K562 (cell line): ENCODE results near the gene SARS1. TPM values are rescaled to one million over a fixed set of nuclear protein-coding genes. Genes with fewer than 3 reads are reported as not detected.

ENCODE experiments used
- ATF1 ChIP-seq, 2 experiments: fragments of 450-650 bp in 1 of 2; IDR thresholded peaks; 2 replicates each; pipeline ENCODE4 v1.6.1; 2016; ENCODE audit warnings: missing compliant biosample characterization in 1 of 2, missing genetic modification characterization in 1 of 2
- CC2D1A ChIP-seq: fragments of 450-650 bp; IDR thresholded peaks from 2 replicates; pipeline ENCODE4 v1.6.1; 2017; ENCODE audit warnings: mild to moderate bottlenecking
- CTCF ChIP-seq, 3 experiments: IDR thresholded peaks in 2 of 3; conservative IDR thresholded peaks in 1 of 3; 2 replicates each; pipeline ENCODE4 v1.5.1; 2011 to 2012; ENCODE audit warnings: low read length in 3 of 3, mild to moderate bottlenecking in 3 of 3, control low read depth in 2 of 3, improper control_type of control experiment in 1 of 3, inconsistent platforms in 1 of 3, low read depth in 1 of 3, mixed read lengths in 1 of 3, moderate library complexity in 1 of 3; ENCODE audit not compliant: insufficient read depth in 2 of 3
- ELK3 ChIP-seq: fragments of 450-650 bp; formaldehyde crosslinking; IDR thresholded peaks from 2 replicates; pipeline ENCODE4 v1.4.0; 2020; ENCODE audit warnings: mild to moderate bottlenecking
- GTF3C2 ChIP-seq: IDR thresholded peaks from 3 replicates; pipeline ENCODE4 v1.6.1; 2011; ENCODE audit warnings: borderline replicate concordance, mild to moderate bottlenecking, moderate library complexity; ENCODE audit not compliant: insufficient read length; ENCODE audit errors: extremely low read depth
- HDGF ChIP-seq: fragments of 450-650 bp; IDR thresholded peaks from 2 replicates; pipeline ENCODE4 v1.6.1; 2016
- HMBOX1 ChIP-seq: sonication (generic); IDR thresholded peaks from 2 replicates; pipeline ENCODE4 v1.6.1; 2016
- IRF1 ChIP-seq: sonication (generic); formaldehyde crosslinking; IDR thresholded peaks from 2 replicates; pipeline ENCODE4 v1.8.0; 2022; ENCODE audit warnings: missing genetic modification reagents, mild to moderate bottlenecking, borderline replicate concordance
- KLF13 ChIP-seq: fragments of 450-650 bp; IDR thresholded peaks from 2 replicates; pipeline ENCODE4 v1.6.1; 2016; ENCODE audit warnings: missing genetic modification characterization, low read depth, mild to moderate bottlenecking, missing compliant biosample characterization, moderate library complexity, borderline replicate concordance
- NFIC ChIP-seq: fragments of 450-650 bp; IDR thresholded peaks from 2 replicates; pipeline ENCODE4 v1.6.1; 2017; ENCODE audit warnings: mild to moderate bottlenecking, inconsistent platforms
- NR2C1 ChIP-seq, 2 experiments: fragments of 450-650 bp; IDR thresholded peaks; 2 replicates each; pipeline ENCODE4 v1.6.1; 2017; ENCODE audit warnings: mild to moderate bottlenecking in 2 of 2, antibody characterized with exemption in 1 of 2, inconsistent platforms in 1 of 2, missing compliant biosample characterization in 1 of 2, missing genetic modification characterization in 1 of 2
- NUFIP1 ChIP-seq: fragments of 450-650 bp; IDR thresholded peaks from 2 replicates; pipeline ENCODE4 v1.6.1; 2018; ENCODE audit not compliant: partially characterized antibody
- RFX1 ChIP-seq: fragments of 450-650 bp; IDR thresholded peaks from 2 replicates; pipeline ENCODE4 v1.6.1; 2016; ENCODE audit warnings: mild to moderate bottlenecking, moderate library complexity
- SAFB2 ChIP-seq: fragments of 200-400 bp; formaldehyde crosslinking; IDR thresholded peaks from 2 replicates; pipeline ENCODE4 v1.6.1; 2018; ENCODE audit warnings: borderline replicate concordance, low read length, low read depth, moderate library complexity; ENCODE audit not compliant: severe bottlenecking
- SNAPC5 ChIP-seq: fragments of 250-450 bp; sonication (Bioruptor Pico); IDR thresholded peaks from 2 replicates; pipeline ENCODE4 v1.8.0; 2021; ENCODE audit warnings: moderate library complexity, mild to moderate bottlenecking, inconsistent platforms
- TOE1 ChIP-seq, 2 experiments: fragments of 450-650 bp in 1 of 2; sonication (generic) in 1 of 2; formaldehyde crosslinking in 1 of 2; IDR thresholded peaks; 2 replicates each; pipeline versions ENCODE4 v1.7.1 to v1.8.0; 2016 to 2022; ENCODE audit warnings: borderline replicate concordance in 2 of 2, mild to moderate bottlenecking in 2 of 2, antibody characterized with exemption in 1 of 2, inconsistent platforms in 1 of 2, low read depth in 1 of 2, missing genetic modification reagents in 1 of 2, moderate library complexity in 1 of 2
- ZNF121 ChIP-seq: sonication (generic); formaldehyde crosslinking; conservative IDR thresholded peaks from 2 replicates; pipeline ENCODE4 v1.8.0; 2022; ENCODE audit warnings: missing genetic modification reagents
- ZNF830 ChIP-seq: fragments of 250-450 bp; sonication (Bioruptor Pico); IDR thresholded peaks from 2 replicates; pipeline ENCODE4 v1.5.0; 2021; ENCODE audit warnings: mild to moderate bottlenecking
- polyA plus RNA-seq, 8 experiments: library from polyadenylated mRNA; depleted of rRNA in 4 of 8; stranded (reverse) in 5 of 8; unstranded in 3 of 8; fragments of >200 nt; fragmentation: Nextera tagmentation in 2 of 8; fragmentation: Illumina TruSeq in 1 of 8; extraction: Ambion mirVana in 2 of 8; extraction: Trizol in 1 of 8; gene quantifications; 2 replicates each; pipeline versions ENCODE4 v1.2.1 to v1.2.3, GENCODE V29; 2011 to 2014; ENCODE audit warnings: inconsistent platforms in 1 of 8, missing spikeins in 1 of 8
- total RNA-seq, 7 experiments: library from RNA; depleted of rRNA in 6 of 7; stranded (reverse); fragments of >200 nt in 6 of 7; fragmentation: Illumina TruSeq in 2 of 7; extraction: Trizol in 2 of 7; gene quantifications; 2 replicates each; pipeline versions ENCODE4 v1.2.1 to v1.2.3, GENCODE V29; 2011 to 2021; ENCODE audit warnings: low replicate concordance in 1 of 7

SARS1 gene
- total and polyA plus RNA-seq, 9 of the 15 experiments (the other 6 are each of a cell fraction or from before 2014, with no cell fraction given), result 221 to 623 (median 254) TPM

- no peak for TF ChIP-seq ATF1 (CRISPR knock-in tag; IDR thresholded peaks at IDR 0.05)
- TF ChIP-seq ATF1 (tag; IDR thresholded peaks at IDR 0.05), result peak; percentile 54
- no peak for TF ChIP-seq SNAPC5 (CRISPR knock-in tag)
- peak; percentile 95 for TF ChIP-seq HDGF
- TF ChIP-seq RFX1, result no peak
- TF ChIP-seq ZNF830 (CRISPR knock-in tag), result no peak
- peak; percentile 37; the same call in 1 of the 2 replicates for TF ChIP-seq TOE1 (IDR thresholded peaks at IDR 0.05; ENCODE audit: borderline replicate concordance)
- peak; percentile 93 for TF ChIP-seq TOE1 (CRISPR knock-in tag; IDR thresholded peaks at IDR 0.05; ENCODE audit: borderline replicate concordance, low read depth)
- TF ChIP-seq NR2C1 (IDR thresholded peaks at IDR 0.05), result no peak
- TF ChIP-seq NR2C1 (tag; IDR thresholded peaks at IDR 0.05), result no peak
- TF ChIP-seq KLF13 (tag), result peak; percentile 79; the same call in 1 of the 2 replicates
- peak; percentile 99 to 100 (median 100) for TF ChIP-seq CTCF (IDR thresholded peaks at IDR 0.05 in 2 of 3, conservative IDR thresholded peaks at IDR 0.05 in 1 of 3; ENCODE audit: insufficient read depth in 2 of 3, low read depth in 1 of 3, low read length in 3 of 3)
- peak; percentile 66 for TF ChIP-seq NFIC
- TF ChIP-seq CC2D1A, result peak; percentile 91
- TF ChIP-seq ZNF121 (CRISPR knock-in tag), result peak; percentile 38; the same call in 1 of the 2 replicates
- no peak for TF ChIP-seq HMBOX1
- TF ChIP-seq GTF3C2, result no peak
- TF ChIP-seq IRF1 (CRISPR knock-in tag), result peak; percentile 33; the same call in 1 of the 2 replicates
- no peak for TF ChIP-seq ELK3 (CRISPR knock-in tag)
- TF ChIP-seq SAFB2, result no peak
- TF ChIP-seq NUFIP1, result peak; percentile 60
Measured at GRCh38 chr1:109263597-109264378, 50.1 kb downstream of the SARS1 start (continued).
